GM23248 (cell line): ENCODE data around the gene TBCK. TPM values are rescaled to one million over a fixed set of nuclear protein-coding genes. Genes with fewer than 3 reads are reported as not detected.

Experiments used
- DNase-seq: peaks from one replicate; pipeline ENCODE4 v3.0.0-alpha.2; 2015
- H2AFZ ChIP-seq: fragments of 200-600 bp; sonication (generic); 2 replicates; pipeline ENCODE4 v1.6.1; 2016; ENCODE audit warnings: antibody characterized with exemption
- H3F3A ChIP-seq: fragments of 200-600 bp; sonication (generic); 2 replicates; pipeline ENCODE4 v1.6.1; 2016; ENCODE audit warnings: mild to moderate bottlenecking, antibody characterized with exemption, mixed run types; ENCODE audit not compliant: insufficient read depth
- H3K27ac ChIP-seq: fragments of 200-600 bp; sonication (generic); 2 replicates; pipeline ENCODE4 v1.5.1; 2016; ENCODE audit warnings: mild to moderate bottlenecking
- H3K27me3 ChIP-seq: fragments of 200-600 bp; sonication (generic); replicated peaks from 2 replicates; pipeline ENCODE4 v1.6.1; 2016; ENCODE audit warnings: mild to moderate bottlenecking; ENCODE audit not compliant: insufficient read depth
- H3K36me3 ChIP-seq: fragments of 200-600 bp; sonication (generic); 2 replicates; pipeline ENCODE4 v1.6.1; 2016; ENCODE audit warnings: low read depth, mild to moderate bottlenecking
- H3K4me1 ChIP-seq: fragments of 200-600 bp; sonication (generic); 2 replicates; pipeline ENCODE4 v1.6.1; 2016; ENCODE audit warnings: mild to moderate bottlenecking; ENCODE audit not compliant: insufficient read depth
- H3K4me2 ChIP-seq: fragments of 200-600 bp; sonication (generic); one replicate; pipeline ENCODE4 v1.6.1; 2016; ENCODE audit warnings: mild to moderate bottlenecking; ENCODE audit not compliant: unreplicated experiment
- H3K4me3 ChIP-seq: fragments of 200-600 bp; sonication (generic); 2 replicates; pipeline ENCODE4 v1.5.1; 2016; ENCODE audit warnings: mild to moderate bottlenecking
- H3K79me2 ChIP-seq: fragments of 200-600 bp; sonication (generic); 2 replicates; pipeline ENCODE4 v1.6.1; 2016; ENCODE audit warnings: mild to moderate bottlenecking; ENCODE audit not compliant: insufficient read depth
- H3K9ac ChIP-seq: fragments of 200-600 bp; sonication (generic); 2 replicates; pipeline ENCODE4 v1.6.1; 2016; ENCODE audit warnings: mild to moderate bottlenecking
- H3K9me2 ChIP-seq: fragments of 200-600 bp; sonication (generic); 2 replicates; pipeline ENCODE4 v1.6.1; 2016; ENCODE audit warnings: mixed run types, mild to moderate bottlenecking, moderate library complexity; ENCODE audit not compliant: insufficient read depth
- H3K9me3 ChIP-seq: fragments of 200-600 bp; sonication (generic); one replicate; pipeline ENCODE4 v1.6.1; 2017; ENCODE audit warnings: low read depth
- H4K20me1 ChIP-seq: fragments of 200-600 bp; sonication (generic); 2 replicates; pipeline ENCODE4 v1.6.0; 2016; ENCODE audit not compliant: insufficient read depth
- EZH2 ChIP-seq: fragments of 200-600 bp; sonication (generic); IDR thresholded peaks from 2 replicates; pipeline ENCODE4 v1.6.1; 2018; ENCODE audit warnings: antibody characterized with exemption, mild to moderate bottlenecking; ENCODE audit not compliant: insufficient read depth, poor library complexity, severe bottlenecking
- EZH2phosphoT487 ChIP-seq: fragments of 200-600 bp; sonication (generic); IDR thresholded peaks from 2 replicates; pipeline ENCODE4 v1.6.1; 2018; ENCODE audit warnings: antibody characterized with exemption, moderate library complexity, mild to moderate bottlenecking, low read depth; ENCODE audit not compliant: insufficient read depth
- WGBS, 2 experiments: methylation state at CpG; one replicate each; pipeline ENCODE4 v1.1.6; 2015 to 2017; ENCODE audit warnings: low lambda C conversion rate in 2 of 2, low coverage in 1 of 2; ENCODE audit errors: missing lambda C conversion rate in 2 of 2; 5-methylcytosine and 5-hydroxymethylcytosine counted together
- in situ Hi-C: fragments of 300-500 bp; cut with MboI; formaldehyde crosslinking; loops from 2 replicates; pipeline ENCODE4 v1.15.0; 2020
- polyA plus RNA-seq: library from polyadenylated mRNA; unstranded; fragments of >200 nt; fragmentation: Nextera tagmentation; extraction: Ambion mirVana; gene quantifications from 2 replicates; pipeline ENCODE4 v1.2.1, GENCODE V29; 2016
- total RNA-seq: library from RNA; depleted of rRNA; stranded (reverse); fragments of >200 nt; shearing (Covaris generic); gene quantifications from 2 replicates; pipeline ENCODE4 v1.2.3, GENCODE V29; 2014

The TBCK gene
- total and polyA plus RNA-seq, 2 experiments from 2014 or later, result 35.2 to 45.8 TPM

GRCh38 chr4:106291678-106292077 is 24.3 kb downstream of the TBCK start:
- in situ Hi-C loops, result no loop called here
- no peaks in the 10 kb centered on the region for H3K9me2 ChIP-seq
- H3K36me3 ChIP-seq, result peaks cover 29% of the 10 kb centered on the region
- peaks cover 8% of the 10 kb centered on the region; the same call in 1 of the 2 replicates for H3F3A ChIP-seq
- no peak overlapping the region for H3K4me3 ChIP-seq
- no peak for TF ChIP-seq EZH2phosphoT487
- no peak for TF ChIP-seq EZH2
- no peaks in the 10 kb centered on the region for H4K20me1 ChIP-seq
- H3K27me3 ChIP-seq, result no peaks in the 10 kb centered on the region
- H3K9ac ChIP-seq, result no peak overlapping the region
- 0 out of 2 replicates have a peak, but pooled peaks cover 13% of the 10 kb centered on the region for H3K79me2 ChIP-seq
- no peak overlapping the region for H3K4me2 ChIP-seq
- H3K27ac ChIP-seq, result no peak overlapping the region
- peaks cover 10% of the 10 kb centered on the region for H3K4me1 ChIP-seq
- DNase-seq, result no peak
- no peak overlapping the region for H2AFZ ChIP-seq
- WGBS, 2 experiments, result 89 to 91% methylated on average over 5 of the region's 5 CpGs
- H3K9me3 ChIP-seq, result no peaks in the 10 kb centered on the region

GRCh38 chr4:106289737-106290136 is 26.3 kb downstream of the TBCK start:
- H4K20me1 ChIP-seq, result no peaks in the 10 kb centered on the region
- peaks cover 31% of the 10 kb centered on the region for H3K36me3 ChIP-seq
- H3K79me2 ChIP-seq, result 0 out of 2 replicates have a peak, but pooled peaks cover 24% of the 10 kb centered on the region
- no peak overlapping the region for H2AFZ ChIP-seq
- TF ChIP-seq EZH2phosphoT487 (no peak), EZH2 (no peak)
- in situ Hi-C loops, result no loop called here
- no peak for DNase-seq
- H3F3A ChIP-seq, result peaks cover 8% of the 10 kb centered on the region; the same call in 1 of the 2 replicates
- no peak overlapping the region for H3K27ac ChIP-seq
- 92 to 97% methylated on average over 2 of the region's 2 CpGs for WGBS, 2 experiments
- H3K4me3 ChIP-seq, result no peak overlapping the region
- no peak overlapping the region for H3K4me2 ChIP-seq
- H3K9me3 ChIP-seq, result no peaks in the 10 kb centered on the region
- peaks cover 10% of the 10 kb centered on the region for H3K4me1 ChIP-seq
- H3K27me3 ChIP-seq, result no peaks in the 10 kb centered on the region
- H3K9me2 ChIP-seq, result no peaks in the 10 kb centered on the region
- no peak overlapping the region for H3K9ac ChIP-seq

GRCh38 chr4:106287353-106287969 is 28.5 kb downstream of the TBCK start:
- Histone ChIP-seq H3K4me1 (peaks cover 10% of the 10 kb centered on the region), H3K9ac (peak overlapping the region; percentile 48), H3K9me3 (no peaks in the 10 kb centered on the region), H3K4me3 (no peak overlapping the region), H2AFZ (0 out of 2 replicates have a peak overlapping the region, but pooled peaks have one; percentile 17), H3K36me3 (peaks cover 30% of the 10 kb centered on the region; the same call in 1 of the 2 replicates), H3K27ac (peak overlapping the region; percentile 81), H3F3A (peaks cover 8% of the 10 kb centered on the region; the same call in 1 of the 2 replicates), H3K27me3 (no peaks in the 10 kb centered on the region), H4K20me1 (no peaks in the 10 kb centered on the region), H3K4me2 (peak overlapping the region; percentile 10), H3K9me2 (no peaks in the 10 kb centered on the region; the same call in 1 of the 2 replicates), H3K79me2 (0 out of 2 replicates have a peak, but pooled peaks cover 29% of the 10 kb centered on the region)
- in situ Hi-C loops, result no loop called here
- TF ChIP-seq EZH2, result no peak
- TF ChIP-seq EZH2phosphoT487, result no peak
- peak; percentile 86 for DNase-seq

- H3K9me3 ChIP-seq, result no peaks in the 10 kb centered on the region
- H3K27ac ChIP-seq, result peak overlapping the region; percentile 81; the same call in 1 of the 2 replicates
- in situ Hi-C loops, result no loop called here
Observed at GRCh38 chr4:106286611-106287010, 29.4 kb downstream of the TBCK start.

More at GRCh38 chr4:106286611-106287010, 29.4 kb downstream of the TBCK start:
- H3K4me2 ChIP-seq, result no peak overlapping the region
- H3K4me3 ChIP-seq, result no peak overlapping the region
- no peaks in the 10 kb centered on the region for H3K27me3 ChIP-seq
- H3F3A ChIP-seq, result peaks cover 8% of the 10 kb centered on the region; the same call in 1 of the 2 replicates
- H3K9me2 ChIP-seq, result no peaks in the 10 kb centered on the region; the same call in 1 of the 2 replicates
- no peaks in the 10 kb centered on the region for H4K20me1 ChIP-seq
- 96 to 98% methylated on average over 8 of the region's 8 CpGs for WGBS, 2 experiments
- H2AFZ ChIP-seq, result no peak overlapping the region
- no peak for TF ChIP-seq EZH2
- TF ChIP-seq EZH2phosphoT487, result no peak
- peaks cover 35% of the 10 kb centered on the region; the same call in 1 of the 2 replicates for H3K36me3 ChIP-seq
- 0 out of 2 replicates have a peak, but pooled peaks cover 29% of the 10 kb centered on the region for H3K79me2 ChIP-seq
- peaks cover 10% of the 10 kb centered on the region for H3K4me1 ChIP-seq
- H3K9ac ChIP-seq, result no peak overlapping the region
- no peak for DNase-seq
